NCI-H345 treated with DMSO at 0.1 percent for 48 hours (cell line): ENCODE data around the gene PTBP2.
"Not testable (repeated sequence)": the region's sequence is repeated elsewhere in the genome, so short reads cannot be mapped to it uniquely, and the experiment has no call there.

ENCODE experiments used
- DNase-seq: peaks from one replicate; lab custom pipeline; 2025; ENCODE audit not compliant: unreplicated experiment; lab: John Stamatoyannopoulos, UW

PTBP2 gene

GRCh38 chr1:96727860-96728259, 6.3 kb downstream of the PTBP2 start:
- DNase-seq = no peak

- DNase-seq = no peak
These were observed 9.2 kb downstream of the PTBP2 start for GRCh38 chr1:96730574-96731298.

GRCh38 chr1:96741335-96741734, 19.8 kb downstream of the PTBP2 start:
- DNase-seq = no peak

GRCh38 chr1:96746440-96747420, 25.1 kb downstream of the PTBP2 start:
- no peak for DNase-seq

- DNase-seq = no peak
These were observed 26.0 kb downstream of the PTBP2 start for GRCh38 chr1:96747565-96747964.

- no peak for DNase-seq
These were observed 26.5 kb downstream of the PTBP2 start for GRCh38 chr1:96748078-96748477.

GRCh38 chr1:96749618-96750017, 28.0 kb downstream of the PTBP2 start:
- no peak for DNase-seq

- no peak for DNase-seq
These were observed 30.8 kb downstream of the PTBP2 start for GRCh38 chr1:96752394-96752793.

- no peak for DNase-seq
These were observed 35.2 kb downstream of the PTBP2 start for GRCh38 chr1:96756789-96757188.

- DNase-seq = not testable (repeated sequence)
These were observed 41.0 kb downstream of the PTBP2 start for GRCh38 chr1:96762586-96762985.

- DNase-seq = no peak
These were observed 41.9 kb downstream of the PTBP2 start for GRCh38 chr1:96763514-96763913.

- no peak for DNase-seq
These were observed 42.9 kb downstream of the PTBP2 start for GRCh38 chr1:96764469-96764868.

GRCh38 chr1:96771847-96772246, 50.3 kb downstream of the PTBP2 start:
- DNase-seq = no peak

- DNase-seq = no peak
These were observed 50.8 kb downstream of the PTBP2 start for GRCh38 chr1:96772349-96772748.

GRCh38 chr1:96772972-96773371, 51.4 kb downstream of the PTBP2 start:
- DNase-seq = no peak

GRCh38 chr1:96782206-96782605, 60.6 kb downstream of the PTBP2 start:
- no peak for DNase-seq

- DNase-seq = no peak
These were observed 61.3 kb downstream of the PTBP2 start for GRCh38 chr1:96782856-96783255.

- no peak for DNase-seq
These were observed 69.0 kb downstream of the PTBP2 start for GRCh38 chr1:96790599-96790998.

GRCh38 chr1:96792220-96792619, 70.6 kb downstream of the PTBP2 start:
- DNase-seq = no peak

- not testable (repeated sequence) for DNase-seq
These were observed 80.1 kb downstream of the PTBP2 start for GRCh38 chr1:96801696-96802095.

- DNase-seq = no peak
These were observed 83.1 kb downstream of the PTBP2 start for GRCh38 chr1:96804648-96805047.

GRCh38 chr1:96808191-96808590, 86.6 kb downstream of the PTBP2 start:
- DNase-seq = no peak
